PC-3 (cell line): ENCODE measurements around the gene CRB2. TPM values are rescaled to one million over a fixed set of nuclear protein-coding genes. Genes with fewer than 3 reads are reported as not detected.

ENCODE experiments used
- ATAC-seq: fragments of 200-7000 bp; cut with Tn5 transposase; 2 replicates; pipeline ENCODE4 v1.9.1; 2020; ENCODE audit warnings: mild to moderate bottlenecking, moderate library complexity
- BruUV-seq: library from RNA; stranded (reverse); fragments of 400-500 nt; replicated peaks from 2 replicates; lab custom pipeline; 2021; lab: Mats Ljungman, UMichigan
- CTCF ChIA-PET: fragments of 300-600 bp; sonication (Branson Sonifier 250); formaldehyde crosslinking; loops from one replicate; lab custom pipeline; 2022; ENCODE audit warnings: antibody characterized with exemption; lab: Charles Lee
- POLR2A ChIA-PET: fragments of 300-600 bp; sonication (Branson Sonifier 250); formaldehyde crosslinking; loops from one replicate; lab custom pipeline; 2022; ENCODE audit warnings: antibody characterized with exemption; ENCODE audit not compliant: unreplicated experiment; lab: Charles Lee
- DNase-seq: peaks from one replicate; pipeline ENCODE4 v3.0.0-alpha.2; 2015
- H2AFZ ChIP-seq: fragments of 300-600 bp; sonication (generic); 2 replicates; pipeline ENCODE4 v1.6.0; 2016; ENCODE audit warnings: antibody characterized with exemption, low read length
- H3F3A ChIP-seq: fragments of 300-600 bp; sonication (generic); one replicate; pipeline ENCODE4 v1.6.0; 2017; ENCODE audit warnings: antibody characterized with exemption, low read length, control low read depth, mild to moderate bottlenecking; ENCODE audit not compliant: unreplicated experiment
- H3K27ac ChIP-seq: fragments of 300-600 bp; sonication (generic); 2 replicates; pipeline ENCODE4 v1.5.1; 2016; ENCODE audit warnings: mild to moderate bottlenecking, low read length
- H3K27me3 ChIP-seq: fragments of 300-600 bp; sonication (generic); 2 replicates; pipeline ENCODE4 v1.6.1; 2016; ENCODE audit warnings: low read length, mixed read lengths
- H3K36me3 ChIP-seq: fragments of 300-600 bp; sonication (generic); 2 replicates; pipeline ENCODE4 v1.6.1; 2016; ENCODE audit warnings: low read depth, mixed run types, low read length, mixed read lengths
- H3K4me1 ChIP-seq: fragments of 300-600 bp; sonication (generic); 2 replicates; pipeline ENCODE4 v1.5.1; 2016; ENCODE audit warnings: low read length; ENCODE audit not compliant: insufficient read depth
- H3K4me2 ChIP-seq: fragments of 300-600 bp; sonication (generic); 2 replicates; pipeline ENCODE4 v1.6.0; 2016; ENCODE audit warnings: low read length
- H3K4me3 ChIP-seq: fragments of 300-600 bp; sonication (generic); 2 replicates; pipeline ENCODE4 v1.5.1; 2016; ENCODE audit warnings: mild to moderate bottlenecking, low read length, mixed read lengths
- H3K79me2 ChIP-seq: fragments of 300-600 bp; sonication (generic); 2 replicates; pipeline ENCODE4 v1.6.1; 2017; ENCODE audit warnings: low read length, mixed read lengths
- H3K9ac ChIP-seq: fragments of 300-600 bp; sonication (generic); 2 replicates; pipeline ENCODE4 v1.6.0; 2016; ENCODE audit warnings: mild to moderate bottlenecking, low read length
- H3K9me2 ChIP-seq: fragments of 300-600 bp; sonication (generic); replicated peaks from 2 replicates; pipeline ENCODE4 v1.6.1; 2016; ENCODE audit warnings: mixed run types, low read length, mixed read lengths
- H3K9me3 ChIP-seq: fragments of 300-600 bp; sonication (generic); 2 replicates; pipeline ENCODE4 v1.6.1; 2016; ENCODE audit warnings: low read length, mixed read lengths
- H4K20me1 ChIP-seq: fragments of 300-600 bp; sonication (generic); 2 replicates; pipeline ENCODE4 v1.6.1; 2016; ENCODE audit warnings: low read length, mixed read lengths
- CTCF ChIP-seq: fragments of 300-600 bp; sonication (generic); conservative IDR thresholded peaks from 2 replicates; pipeline ENCODE4 v1.5.1; 2017; ENCODE audit warnings: antibody characterized with exemption, low read depth, mild to moderate bottlenecking, low read length
- EZH2 ChIP-seq: fragments of 300-600 bp; sonication (generic); IDR thresholded peaks from one replicate; pipeline ENCODE4 v1.6.1; 2017; ENCODE audit warnings: antibody characterized with exemption, mild to moderate bottlenecking, low read length; ENCODE audit not compliant: unreplicated experiment
- EZH2phosphoT487 ChIP-seq: fragments of 300-600 bp; sonication (generic); IDR thresholded peaks from 2 replicates; pipeline ENCODE4 v1.6.1; 2018; ENCODE audit warnings: mild to moderate bottlenecking, antibody characterized with exemption, low read length, borderline replicate concordance
- intact Hi-C: fragments of 100-400 bp; cut with micrococcal nuclease; formaldehyde crosslinking; loops from 2 replicates; pipeline ENCODE4 v1.9.0; 2023
- total RNA-seq: library from RNA; depleted of rRNA; stranded (reverse); fragments of >200 nt; gene quantifications from 2 replicates; pipeline ENCODE4 v1.2.3, GENCODE V29; 2014

Gene CRB2
- total RNA-seq, 1 experiment from 2014 or later = not detected

- H2AFZ ChIP-seq = no peak overlapping the region
These were observed 7.5 kb upstream of the CRB2 start for GRCh38 chr9:123348317-123348992.

GRCh38 chr9:123349033-123349432 is 7.0 kb upstream of the CRB2 start:
- H3K27me3 ChIP-seq = no peaks in the 10 kb centered on the region
- H3K27ac ChIP-seq = no peak overlapping the region
- H2AFZ ChIP-seq = no peak overlapping the region
- no peak for DNase-seq
- H3F3A ChIP-seq = no peaks in the 10 kb centered on the region
- no peaks in the 10 kb centered on the region for H3K9me3 ChIP-seq
- H4K20me1 ChIP-seq = no peaks in the 10 kb centered on the region
- ChIA-PET POLR2A (no interaction called here), CTCF (no interaction called here)
- H3K4me3 ChIP-seq = no peak overlapping the region
- H3K9me2 ChIP-seq = no peaks in the 10 kb centered on the region
- no peak for TF ChIP-seq EZH2
- no peak for TF ChIP-seq EZH2phosphoT487
- TF ChIP-seq CTCF = no peak
- intact Hi-C loops = loop anchor here (2.0 kb wide), 1 partner anchor 266 kb away; no protein-coding TSS in a partner anchor
- no peak overlapping the region for H3K4me2 ChIP-seq
- H3K9ac ChIP-seq = no peak overlapping the region
- BruUV-seq = no TSS peak
- no peak for ATAC-seq
- no peaks in the 10 kb centered on the region for H3K4me1 ChIP-seq
- H3K79me2 ChIP-seq = no peaks in the 10 kb centered on the region
- no peaks in the 10 kb centered on the region for H3K36me3 ChIP-seq

More at GRCh38 chr9:123348317-123348992, 7.5 kb upstream of the CRB2 start:
- ATAC-seq = no peak
- H3K36me3 ChIP-seq = no peaks in the 10 kb centered on the region
- H3F3A ChIP-seq = no peaks in the 10 kb centered on the region
- no peaks in the 10 kb centered on the region for H4K20me1 ChIP-seq
- no peaks in the 10 kb centered on the region for H3K27me3 ChIP-seq
- no TSS peak for BruUV-seq
- TF ChIP-seq EZH2 = no peak
- no peak overlapping the region for H3K9ac ChIP-seq
- no peaks in the 10 kb centered on the region for H3K9me2 ChIP-seq
- H3K27ac ChIP-seq = no peak overlapping the region
- no peaks in the 10 kb centered on the region for H3K9me3 ChIP-seq
- ChIA-PET CTCF (no interaction called here), POLR2A (no interaction called here)
- no peaks in the 10 kb centered on the region for H3K79me2 ChIP-seq
- intact Hi-C loops = loop anchor here (2.0 kb wide), 1 partner anchor 266 kb away; no protein-coding TSS in a partner anchor
- no peak for DNase-seq
- no peak overlapping the region for H3K4me3 ChIP-seq
- H3K4me2 ChIP-seq = no peak overlapping the region
- H3K4me1 ChIP-seq = no peaks in the 10 kb centered on the region

- BruUV-seq = no TSS peak
- Histone ChIP-seq H3K4me2 (no peak overlapping the region), H2AFZ (no peak overlapping the region), H3K9ac (no peak overlapping the region), H3K27me3 (no peaks in the 10 kb centered on the region), H4K20me1 (no peaks in the 10 kb centered on the region), H3K79me2 (no peaks in the 10 kb centered on the region), H3K4me3 (no peak overlapping the region), H3K27ac (no peak overlapping the region), H3K9me3 (no peaks in the 10 kb centered on the region), H3F3A (no peaks in the 10 kb centered on the region), H3K9me2 (no peaks in the 10 kb centered on the region), H3K36me3 (no peaks in the 10 kb centered on the region), H3K4me1 (no peaks in the 10 kb centered on the region)
- TF ChIP-seq CTCF (peak; percentile 83), EZH2 (no peak), EZH2phosphoT487 (no peak)
- intact Hi-C loops = loop anchor here (2.0 to 5.0 kb wide), 2 partner anchors 243 to 267 kb away; no protein-coding TSS in a partner anchor
- POLR2A ChIA-PET = no interaction called here
- DNase-seq (peak; percentile 69), ATAC-seq (peak; percentile 68)
- CTCF ChIA-PET = interaction anchor here (0.5 to 1.8 kb wide), 5 partner anchors 37 to 851 kb away, joined by 3 to 15 read pairs (median 4); no protein-coding TSS in a partner anchor
These were observed 6.1 kb upstream of the CRB2 start for GRCh38 chr9:123349691-123350480.
